Measurements from ENCODE around the gene MTUS2. TPM values are rescaled to one million over a fixed set of nuclear protein-coding genes. Genes with fewer than 3 reads are reported as not detected.

MTUS2 gene
- total RNA-seq, 1 donor from 2014 or later = 5.1 TPM

GRCh38 chr13:29402166-29402636, 582.1 kb downstream of the MTUS2 start:
- DNase-seq (ENCODE audit: low spot score) = no peak

- DNase-seq (ENCODE audit: low spot score) = no peak
Measured at GRCh38 chr13:29405401-29405800, 585.3 kb downstream of the MTUS2 start.

- no peak for DNase-seq (ENCODE audit: low spot score)
Measured at GRCh38 chr13:29411481-29411880, 591.3 kb downstream of the MTUS2 start.

- no peak for DNase-seq (ENCODE audit: low spot score)
Measured at GRCh38 chr13:29418026-29418425, 597.9 kb downstream of the MTUS2 start.

GRCh38 chr13:29421118-29421517, 601.0 kb downstream of the MTUS2 start:
- no peak for DNase-seq (ENCODE audit: low spot score)

- no peak for DNase-seq (ENCODE audit: low spot score)
Measured at GRCh38 chr13:29422015-29422414, 601.9 kb downstream of the MTUS2 start.

- no peak for DNase-seq (ENCODE audit: low spot score)
Measured at GRCh38 chr13:29423050-29423449, 602.9 kb downstream of the MTUS2 start.

GRCh38 chr13:29427937-29428309, 607.8 kb downstream of the MTUS2 start:
- no peak for DNase-seq (ENCODE audit: low spot score)

- no peak for DNase-seq (ENCODE audit: low spot score)
Measured at GRCh38 chr13:29428310-29429181, 608.4 kb downstream of the MTUS2 start.

GRCh38 chr13:29429286-29429900, 609.3 kb downstream of the MTUS2 start:
- DNase-seq (ENCODE audit: low spot score) = no peak

GRCh38 chr13:29434217-29434945, 614.2 kb downstream of the MTUS2 start:
- no peak for DNase-seq (ENCODE audit: low spot score)

GRCh38 chr13:29435125-29435911, 615.2 kb downstream of the MTUS2 start:
- no peak for DNase-seq (ENCODE audit: low spot score)

GRCh38 chr13:29436291-29436690, 616.2 kb downstream of the MTUS2 start:
- DNase-seq (ENCODE audit: low spot score) = no peak

- no peak for DNase-seq (ENCODE audit: low spot score)
Measured at GRCh38 chr13:29436721-29437280, 616.7 kb downstream of the MTUS2 start.

GRCh38 chr13:29438769-29439168, 618.6 kb downstream of the MTUS2 start:
- DNase-seq (ENCODE audit: low spot score) = no peak

- no peak for DNase-seq (ENCODE audit: low spot score)
Measured at GRCh38 chr13:29439601-29440388, 619.7 kb downstream of the MTUS2 start.

GRCh38 chr13:29441306-29441705, 621.2 kb downstream of the MTUS2 start:
- no peak for DNase-seq (ENCODE audit: low spot score)

- no peak for DNase-seq (ENCODE audit: low spot score)
Measured at GRCh38 chr13:29446016-29446415, 625.9 kb downstream of the MTUS2 start.

- no peak for DNase-seq (ENCODE audit: low spot score)
Measured at GRCh38 chr13:29448174-29448573, 628.0 kb downstream of the MTUS2 start.

GRCh38 chr13:29449726-29450125, 629.6 kb downstream of the MTUS2 start:
- no peak for DNase-seq (ENCODE audit: low spot score)

- DNase-seq (ENCODE audit: low spot score) = no peak
Measured at GRCh38 chr13:29451976-29452375, 631.8 kb downstream of the MTUS2 start.
